Nephron progenitor cell (in vitro differentiated cells): ENCODE measurements around the gene COPE.

Experiments used
- DNase-seq: peaks from one replicate; pipeline ENCODE4 v3.0.0; 2021
- H3K27ac Mint-ChIP-seq: 2 replicates; pipeline ENCODE4 v1.8.0; 2021; ENCODE audit warnings: mild to moderate bottlenecking, moderate library complexity, mixed read lengths
- H3K27me3 Mint-ChIP-seq: 2 replicates; pipeline ENCODE4 v1.8.0; 2021; ENCODE audit warnings: mild to moderate bottlenecking, low read depth, mixed read lengths; ENCODE audit not compliant: poor library complexity
- H3K36me3 Mint-ChIP-seq: 2 replicates; pipeline ENCODE4 v1.8.0; 2021; ENCODE audit warnings: low read depth, mixed read lengths
- H3K4me1 Mint-ChIP-seq: 2 replicates; pipeline ENCODE4 v1.8.0; 2021; ENCODE audit warnings: mixed read lengths
- H3K4me3 Mint-ChIP-seq: 2 replicates; pipeline ENCODE4 v1.8.0; 2021; ENCODE audit warnings: mild to moderate bottlenecking, moderate library complexity, mixed read lengths
- H3K9me3 Mint-ChIP-seq: 2 replicates; pipeline ENCODE4 v1.8.0; 2021; ENCODE audit warnings: mild to moderate bottlenecking, moderate library complexity, mixed read lengths
- CTCF ChIP-seq: fragments of 200-600 bp; sonication (generic); IDR thresholded peaks from 2 replicates; pipeline ENCODE4 v1.5.0; 2021; ENCODE audit warnings: antibody characterized with exemption

Gene COPE

GRCh38 chr19:18871543-18871942, 47.6 kb downstream of the COPE start:
- Mint-ChIP-seq H3K27me3 (peaks cover 17% of the 10 kb centered on the region), H3K9me3 (peaks cover 15% of the 10 kb centered on the region), H3K36me3 (peaks cover 53% of the 10 kb centered on the region), H3K4me3 (no peak overlapping the region), H3K27ac (peak overlapping the region; percentile 41), H3K4me1 (peaks cover 34% of the 10 kb centered on the region)
- no peak for DNase-seq
- TF ChIP-seq CTCF = no peak

- peaks cover 7% of the 10 kb centered on the region for H3K9me3 Mint-ChIP-seq
- H3K27me3 Mint-ChIP-seq = peaks cover 12% of the 10 kb centered on the region
- DNase-seq = no peak
- peak overlapping the region; percentile 54 for H3K27ac Mint-ChIP-seq
- H3K4me3 Mint-ChIP-seq = no peak overlapping the region
- no peak for TF ChIP-seq CTCF
- H3K4me1 Mint-ChIP-seq = peaks cover 37% of the 10 kb centered on the region
- peaks cover 44% of the 10 kb centered on the region for H3K36me3 Mint-ChIP-seq
Measured at GRCh38 chr19:18870531-18871172, 48.5 kb downstream of the COPE start.

- Mint-ChIP-seq H3K4me3 (no peak overlapping the region), H3K27ac (no peak overlapping the region), H3K9me3 (peaks cover 4% of the 10 kb centered on the region), H3K36me3 (peaks cover 38% of the 10 kb centered on the region), H3K27me3 (peaks cover 9% of the 10 kb centered on the region), H3K4me1 (peaks cover 37% of the 10 kb centered on the region)
- TF ChIP-seq CTCF = no peak
- DNase-seq = no peak
Measured at GRCh38 chr19:18869781-18870530, 49.2 kb downstream of the COPE start.

- Mint-ChIP-seq H3K36me3 (peaks cover 32% of the 10 kb centered on the region), H3K4me3 (no peak overlapping the region), H3K4me1 (peaks cover 32% of the 10 kb centered on the region), H3K9me3 (no peaks in the 10 kb centered on the region), H3K27me3 (peaks cover 9% of the 10 kb centered on the region), H3K27ac (no peak overlapping the region)
- no peak for TF ChIP-seq CTCF
- no peak for DNase-seq
Measured at GRCh38 chr19:18869023-18869618, 50.1 kb downstream of the COPE start.

GRCh38 chr19:18868380-18869022, 50.7 kb downstream of the COPE start:
- H3K27ac Mint-ChIP-seq = no peak overlapping the region
- peaks cover 9% of the 10 kb centered on the region for H3K27me3 Mint-ChIP-seq
- H3K4me1 Mint-ChIP-seq = peaks cover 28% of the 10 kb centered on the region
- DNase-seq = no peak
- TF ChIP-seq CTCF = no peak
- no peak overlapping the region for H3K4me3 Mint-ChIP-seq
- no peaks in the 10 kb centered on the region for H3K9me3 Mint-ChIP-seq
- H3K36me3 Mint-ChIP-seq = peaks cover 28% of the 10 kb centered on the region
